ENCODE measurements around the gene TAOK3.
"Not testable (repeated sequence)": the region's sequence is repeated elsewhere in the genome, so short reads cannot be mapped to it uniquely, and the experiment has no call there.

Gene TAOK3

DNA sequence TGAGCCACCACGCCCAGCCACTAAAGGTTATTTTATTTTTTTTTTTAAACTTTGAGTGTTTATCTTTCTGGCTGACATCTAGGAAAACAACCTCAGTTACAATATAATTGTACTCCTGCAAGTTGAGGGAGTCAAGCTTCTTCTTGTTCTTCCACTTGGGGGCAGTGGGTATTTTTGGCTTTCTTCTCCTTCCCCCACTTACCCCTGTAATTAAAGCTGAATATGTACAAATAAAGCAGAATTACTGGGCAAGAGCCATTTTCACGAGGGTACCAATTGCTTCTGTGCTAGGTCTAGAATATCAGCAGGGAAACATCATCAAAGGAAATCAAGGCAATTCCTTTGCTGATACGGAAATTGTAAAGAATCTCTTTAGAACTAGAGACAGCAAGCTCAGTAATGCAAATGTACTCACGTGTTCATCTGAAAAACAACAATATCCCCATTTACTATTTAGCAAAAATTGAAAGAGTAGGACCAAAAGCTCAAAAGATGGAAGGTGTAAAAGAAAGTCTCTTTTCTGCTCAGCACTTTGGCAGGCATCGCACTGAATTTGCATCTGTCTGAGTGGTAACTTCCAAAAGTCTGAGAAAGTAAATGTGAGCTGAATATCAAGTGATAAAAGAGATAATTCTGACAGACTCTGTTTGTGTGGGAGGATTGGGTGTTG is 72.8 kb downstream of the TAOK3 start:
- no peak for DNase-seq (ENCODE audit: low read depth)

DNA sequence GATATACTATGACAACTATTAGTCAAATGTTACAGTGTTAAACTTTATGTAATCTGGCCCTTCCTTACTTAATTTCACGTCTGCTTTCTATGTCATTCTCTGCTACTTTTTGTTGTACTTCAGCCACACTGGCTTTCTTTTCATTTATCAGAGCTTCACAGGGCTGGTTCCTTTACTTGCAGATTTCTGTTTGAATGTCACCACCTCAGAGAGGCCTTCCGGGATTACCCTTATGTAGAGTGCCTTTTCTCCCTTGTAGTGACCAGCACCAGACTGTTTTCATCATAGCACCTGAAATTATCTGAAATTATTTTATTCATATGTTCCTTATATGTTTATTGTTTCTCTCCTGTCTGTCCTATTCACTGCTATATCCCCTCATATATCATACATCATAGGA is 75.4 kb downstream of the TAOK3 start:
- no peak for DNase-seq (ENCODE audit: low read depth)

DNA sequence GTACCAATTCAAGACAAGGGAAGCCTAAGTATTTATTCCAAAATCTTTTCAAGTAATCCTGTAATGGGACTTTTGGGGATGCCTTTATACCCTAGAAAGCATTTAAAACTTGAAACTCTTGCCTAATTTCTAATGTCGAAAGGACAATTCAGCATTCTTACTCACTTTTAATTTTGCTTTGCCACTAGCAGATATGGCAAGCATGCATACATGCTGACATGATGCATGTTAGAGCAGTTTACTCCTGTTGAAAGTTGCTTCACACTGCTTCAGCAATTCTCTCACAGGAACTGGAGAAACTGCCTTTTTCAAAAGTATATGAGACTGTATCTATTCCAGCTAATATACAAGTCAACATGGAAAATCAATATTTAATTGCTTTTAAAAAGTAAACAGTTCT is 79.9 kb downstream of the TAOK3 start:
- no peak for DNase-seq (ENCODE audit: low read depth)

DNA sequence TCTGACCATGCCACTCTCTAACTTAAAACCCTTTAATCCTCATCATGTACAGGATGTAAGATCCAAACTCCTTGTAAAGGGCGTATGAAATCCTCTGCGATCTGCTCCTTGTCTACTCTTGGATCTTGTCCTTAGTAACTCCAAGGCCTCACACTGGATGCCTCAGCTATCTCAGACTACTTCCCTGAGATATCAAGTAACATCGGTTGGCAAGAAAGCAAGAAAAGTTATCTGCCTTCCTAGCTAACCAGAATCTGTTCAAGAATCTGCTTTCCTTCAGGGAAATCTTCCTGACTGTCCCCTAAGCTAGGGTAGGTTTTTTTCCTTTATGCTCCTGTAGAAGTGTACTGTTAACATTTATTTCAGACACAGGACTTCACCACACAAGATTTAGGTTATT is 82.6 kb downstream of the TAOK3 start:
- no peak for DNase-seq (ENCODE audit: low read depth)

DNA sequence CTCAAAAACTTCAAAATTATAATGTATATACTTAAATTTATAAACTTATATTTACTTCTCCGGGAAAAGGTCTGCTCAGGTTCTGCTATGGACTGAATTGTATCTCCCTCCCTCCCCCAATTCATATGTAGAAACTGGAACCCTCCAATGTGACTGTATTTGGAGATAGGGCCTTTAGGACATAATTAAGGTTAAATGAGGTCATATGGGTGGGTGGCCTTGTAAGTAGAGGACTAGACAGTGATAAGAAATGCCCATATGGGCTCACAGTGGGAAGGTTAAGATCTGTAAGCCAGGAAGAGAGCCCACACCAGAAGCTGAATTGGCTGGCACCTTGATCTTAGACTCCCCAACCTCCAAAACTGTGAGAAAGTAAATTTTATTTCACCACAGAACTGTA is 84.5 kb downstream of the TAOK3 start:
- no peak for DNase-seq (ENCODE audit: low read depth)

DNA sequence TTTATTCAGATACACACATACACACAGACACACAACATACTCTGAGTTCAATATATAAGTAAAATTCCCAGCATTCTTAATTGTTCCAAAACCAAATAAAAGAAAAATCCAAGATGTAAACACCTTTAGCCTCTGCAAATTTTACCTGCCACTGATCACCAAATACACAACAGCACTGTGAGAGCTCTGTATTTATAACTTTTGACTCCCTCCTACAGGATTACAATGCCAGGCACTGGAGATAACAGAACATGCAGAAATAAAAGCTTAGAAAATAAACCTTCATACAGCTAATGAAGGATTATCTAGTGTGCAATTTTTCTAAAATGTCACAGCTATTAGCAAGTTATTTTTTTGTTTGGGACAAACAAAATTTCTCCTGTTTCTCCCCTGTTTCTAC is 85.0 kb downstream of the TAOK3 start:
- no peak for DNase-seq (ENCODE audit: low read depth)

DNA sequence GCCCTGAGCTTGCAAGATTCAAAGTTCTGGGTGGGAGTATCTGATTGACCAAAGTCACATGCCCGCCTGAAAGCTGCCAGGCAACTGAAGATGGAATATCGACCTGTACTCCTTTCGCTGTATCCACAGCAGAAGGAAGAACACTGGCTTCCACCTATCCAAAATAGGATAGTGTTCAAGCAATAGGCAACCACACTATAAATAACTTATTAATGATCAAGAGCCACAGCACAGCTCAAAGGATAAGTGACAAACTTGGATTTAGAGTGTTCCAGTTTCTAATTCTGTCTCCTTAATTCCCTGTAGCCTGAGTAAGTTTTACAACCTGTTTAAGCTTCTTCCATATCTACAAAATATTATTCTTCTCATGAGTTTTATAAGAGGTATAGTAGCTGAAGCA is 89.9 kb downstream of the TAOK3 start:
- DNase-seq (ENCODE audit: low read depth): no peak

DNA sequence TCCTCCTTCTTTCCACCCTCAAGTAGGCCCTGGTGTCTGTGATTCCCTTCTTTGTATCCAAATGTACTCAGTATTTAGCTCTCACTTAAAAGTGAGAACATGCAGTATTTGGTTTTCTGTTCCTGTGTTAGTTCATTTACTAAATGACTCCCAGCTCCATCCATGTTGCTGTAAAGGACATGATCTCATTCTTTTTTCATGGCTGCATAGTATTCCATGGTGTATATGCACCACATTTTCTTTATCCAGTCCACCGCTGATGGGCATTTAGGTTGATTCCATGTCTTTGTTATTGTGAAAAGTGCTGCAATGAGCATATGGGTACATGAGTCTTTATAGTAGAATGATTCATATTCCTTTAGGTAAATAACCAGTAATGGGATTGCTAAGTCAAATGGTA is 94.4 kb downstream of the TAOK3 start:
- DNase-seq (ENCODE audit: low read depth): not testable (repeated sequence)

DNA sequence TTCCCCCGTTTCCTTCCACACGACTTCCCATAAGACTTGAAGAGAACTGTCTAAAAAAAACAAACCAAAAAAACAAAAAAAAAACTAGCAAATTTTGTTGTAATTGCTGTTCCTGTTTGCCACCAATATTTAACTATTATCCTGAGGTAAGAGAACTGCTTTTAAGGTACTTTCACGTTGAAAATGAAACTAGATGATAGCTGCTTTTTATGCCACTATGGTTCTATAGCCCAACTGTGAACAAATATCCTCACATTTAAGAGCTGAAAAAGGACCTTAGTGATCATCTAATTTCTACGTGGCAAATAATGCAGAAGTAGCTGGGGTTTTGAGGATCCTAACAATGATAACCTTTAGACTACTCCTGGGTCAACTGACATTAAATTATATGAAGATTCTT is 98.6 kb downstream of the TAOK3 start:
- no peak for DNase-seq (ENCODE audit: low read depth)

DNA sequence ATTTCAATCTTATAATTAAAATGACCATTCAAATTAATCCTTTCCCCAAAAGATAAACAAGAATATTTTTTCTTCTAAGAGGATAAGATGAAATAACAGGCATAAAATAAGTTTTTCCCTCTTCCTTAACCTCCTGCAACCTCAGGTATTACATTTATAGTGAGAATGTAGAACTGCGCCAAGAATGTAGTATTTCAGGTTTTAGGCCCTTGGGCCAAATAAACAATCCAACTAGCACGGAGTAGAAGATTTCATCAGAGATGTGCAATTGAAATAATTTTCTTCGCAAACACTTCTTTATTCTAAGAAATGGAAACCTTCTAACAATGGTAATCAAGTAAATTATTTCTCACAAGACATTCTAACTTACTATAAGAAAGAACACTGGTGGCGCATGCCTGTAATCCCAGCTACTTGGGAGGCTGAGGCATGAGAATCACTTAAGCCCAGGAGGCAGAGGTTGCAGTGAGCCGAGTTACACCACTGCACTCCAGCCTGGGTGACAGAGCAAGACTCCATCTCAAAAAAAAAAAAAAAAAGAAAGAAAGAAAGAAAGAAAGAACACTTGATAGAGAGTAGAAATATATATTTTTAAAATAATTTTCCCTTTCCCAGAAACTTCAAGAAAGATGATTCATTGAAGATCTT is 100.8 kb downstream of the TAOK3 start:
- no peak for DNase-seq (ENCODE audit: low read depth)

DNA sequence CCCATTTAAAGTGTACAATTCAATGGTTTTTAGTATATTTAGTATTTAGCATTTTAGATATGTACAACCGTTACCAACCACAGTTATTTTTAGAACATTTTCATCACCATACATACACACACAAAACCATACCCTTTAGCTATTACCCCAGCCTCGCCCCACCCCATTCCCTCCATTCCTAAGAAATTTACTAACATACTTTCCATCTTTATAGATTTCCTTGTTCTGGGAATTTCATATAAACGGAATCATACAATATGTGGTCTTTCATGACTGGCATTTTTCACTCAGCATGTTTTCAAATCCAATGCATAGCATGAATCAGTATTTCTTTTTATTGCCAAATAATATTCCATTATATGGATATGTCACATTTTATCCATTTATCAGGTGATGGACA is 101.5 kb downstream of the TAOK3 start:
- no peak for DNase-seq (ENCODE audit: low read depth)

DNA sequence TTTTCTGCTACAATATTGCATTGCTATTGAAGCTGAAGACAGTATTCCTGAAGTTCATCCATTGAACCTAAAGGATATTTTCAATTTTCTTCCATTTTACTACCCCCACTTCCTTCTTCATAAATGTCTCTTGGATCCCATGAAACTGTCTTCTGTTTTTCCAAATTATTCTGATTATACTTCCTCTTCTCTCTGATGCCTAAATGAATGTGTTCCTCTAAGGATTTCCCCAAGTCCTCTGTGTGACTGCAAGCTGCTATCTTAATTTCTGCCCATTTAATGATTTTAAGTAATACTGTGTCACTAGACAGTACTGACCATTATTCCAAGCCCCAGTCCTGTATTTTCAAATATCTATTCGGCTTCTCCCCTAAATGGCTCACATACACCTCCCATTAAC is 102.9 kb downstream of the TAOK3 start:
- DNase-seq (ENCODE audit: low read depth): no peak

DNA sequence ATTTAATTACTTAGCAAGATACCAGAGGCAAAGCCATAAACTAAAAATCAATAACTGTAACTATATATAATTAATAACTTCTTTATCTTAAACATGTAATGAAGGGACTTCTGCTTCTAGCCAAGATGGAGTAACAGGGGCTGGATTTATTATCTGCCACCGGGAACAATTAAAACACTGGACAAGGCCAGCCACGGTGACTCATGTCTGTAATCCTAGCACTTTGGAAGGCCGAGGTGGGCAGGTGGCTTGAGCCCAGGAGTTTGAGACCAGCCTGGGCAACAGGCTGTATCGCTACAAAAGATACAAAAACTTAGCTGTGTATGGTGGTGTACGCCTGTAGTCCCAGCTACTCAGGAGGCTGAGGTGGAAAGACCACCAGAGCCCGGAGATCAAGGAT is 113.6 kb downstream of the TAOK3 start:
- no peak for DNase-seq (ENCODE audit: low read depth)

DNA sequence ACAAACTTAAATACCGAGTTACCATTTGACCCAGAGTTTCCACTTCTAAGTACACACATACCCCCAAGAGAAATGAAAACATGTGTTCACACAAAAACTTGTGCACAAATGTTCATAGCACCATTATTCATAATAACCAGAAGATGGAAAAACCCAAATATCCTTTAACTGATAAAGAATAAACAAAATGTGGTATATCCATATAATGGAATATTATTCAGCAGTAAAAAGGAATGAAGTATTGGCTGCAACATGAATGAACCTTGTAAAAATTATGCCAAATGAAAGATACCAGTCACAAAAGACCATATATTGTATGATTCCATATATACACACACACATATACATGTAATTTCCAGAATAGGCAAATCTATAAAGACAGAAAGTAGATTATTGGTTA is 116.4 kb downstream of the TAOK3 start:
- no peak for DNase-seq (ENCODE audit: low read depth)

DNA sequence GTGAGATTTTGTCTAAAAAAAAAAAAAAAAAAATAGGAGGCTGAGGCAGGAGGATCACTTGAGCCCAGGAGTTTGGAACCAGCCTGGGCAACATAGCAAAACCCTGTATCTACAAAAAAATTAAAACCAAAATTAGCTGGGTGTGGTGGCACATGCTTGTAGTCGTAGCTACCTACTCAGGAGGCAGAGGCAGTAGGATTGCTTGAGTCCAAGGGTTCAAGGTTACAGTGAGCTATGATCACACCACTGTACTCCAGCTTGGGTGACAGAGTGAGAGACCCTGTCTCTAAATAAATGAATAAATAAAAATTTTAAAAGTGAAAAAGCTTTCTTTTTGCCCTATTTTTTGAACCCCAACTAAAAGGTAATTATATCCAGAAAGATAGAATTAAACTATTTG is 123.2 kb downstream of the TAOK3 start:
- no peak for DNase-seq (ENCODE audit: low read depth)

DNA sequence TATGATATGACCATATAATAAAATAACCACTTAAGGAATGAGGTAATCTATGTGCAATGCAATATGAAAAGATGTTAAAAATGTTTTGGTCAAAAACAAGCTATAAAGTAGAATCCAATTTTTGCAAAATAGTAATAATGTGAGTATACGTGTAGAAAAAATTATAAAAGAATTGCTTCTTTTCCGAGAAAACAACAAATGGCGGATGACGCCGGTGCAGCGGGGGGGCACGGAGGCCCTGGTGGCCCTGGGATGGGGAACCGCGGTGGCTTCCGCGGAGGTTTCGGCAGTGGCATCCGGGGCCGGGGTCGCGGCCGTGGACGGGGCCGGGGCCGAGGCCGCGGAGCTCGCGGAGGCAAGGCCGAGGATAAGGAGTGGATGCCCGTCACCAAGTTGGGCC is 126.8 kb downstream of the TAOK3 start:
- not testable (repeated sequence) for DNase-seq (ENCODE audit: low read depth)

DNA sequence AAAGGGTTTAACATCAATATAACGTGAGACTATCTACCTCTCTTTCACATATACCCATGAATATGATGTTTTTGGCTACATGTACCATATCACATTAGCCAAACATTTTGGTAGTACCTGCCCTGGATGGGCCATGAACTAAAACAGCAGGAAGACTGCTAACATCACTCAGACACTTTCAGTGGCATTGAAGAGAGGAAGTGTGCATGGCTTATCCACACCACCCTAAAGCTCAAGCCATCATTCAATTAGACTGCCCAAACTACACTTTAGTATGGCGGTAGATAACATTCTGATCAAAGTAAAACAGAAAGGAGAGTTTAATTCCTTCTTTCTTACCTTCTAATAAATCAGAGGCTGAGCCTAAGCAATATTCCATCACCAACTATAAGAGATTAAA is 133.8 kb downstream of the TAOK3 start:
- no peak for DNase-seq (ENCODE audit: low read depth)

DNA sequence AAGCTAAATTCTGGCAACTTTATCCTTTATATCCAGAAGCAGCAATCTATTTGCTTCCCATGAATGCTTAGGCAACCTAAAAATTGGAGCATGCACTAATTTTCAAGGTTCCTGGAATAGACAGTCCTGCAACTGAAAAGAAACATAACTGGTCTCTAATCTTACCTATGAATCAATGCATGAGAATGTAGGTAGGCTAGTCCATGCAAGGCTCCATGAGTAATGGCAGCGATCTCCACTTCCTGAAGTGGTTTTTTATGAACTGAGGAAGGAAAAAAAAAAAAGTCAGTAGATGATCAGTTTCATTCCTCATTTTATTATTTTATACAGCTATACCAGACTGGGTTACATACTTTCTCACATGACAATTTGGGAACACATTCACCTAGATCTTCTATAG is 134.8 kb downstream of the TAOK3 start:
- DNase-seq (ENCODE audit: low read depth): no peak

DNA sequence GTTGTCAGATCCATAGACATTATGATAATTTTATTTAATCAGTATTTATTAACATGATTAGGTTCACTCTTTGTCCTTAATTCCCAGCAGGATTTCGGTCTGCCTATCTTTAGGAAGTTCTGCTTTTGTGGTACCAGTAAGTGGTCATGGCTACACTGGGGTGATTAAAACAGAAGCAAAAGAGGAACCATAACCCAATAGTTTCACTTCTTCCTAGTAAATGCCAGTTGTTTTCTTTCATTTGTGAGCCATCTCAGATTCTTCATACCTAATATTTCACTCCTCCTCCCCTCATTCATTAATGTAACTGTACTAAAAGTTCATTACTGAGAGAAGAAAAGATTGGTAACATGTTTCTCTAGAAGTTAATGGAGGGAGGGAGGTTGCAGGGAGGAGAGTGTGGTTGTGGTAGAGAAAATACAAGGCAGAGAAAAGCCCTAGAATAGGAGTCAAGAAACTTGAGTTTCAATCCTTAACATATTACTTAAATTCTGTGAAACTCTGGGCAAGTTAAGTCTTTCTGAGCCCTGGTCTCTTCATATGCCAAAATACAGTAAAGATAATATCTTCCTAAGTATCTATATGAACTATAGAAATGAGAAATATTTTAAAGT is 135.5 kb downstream of the TAOK3 start:
- DNase-seq (ENCODE audit: low read depth): no peak

DNA sequence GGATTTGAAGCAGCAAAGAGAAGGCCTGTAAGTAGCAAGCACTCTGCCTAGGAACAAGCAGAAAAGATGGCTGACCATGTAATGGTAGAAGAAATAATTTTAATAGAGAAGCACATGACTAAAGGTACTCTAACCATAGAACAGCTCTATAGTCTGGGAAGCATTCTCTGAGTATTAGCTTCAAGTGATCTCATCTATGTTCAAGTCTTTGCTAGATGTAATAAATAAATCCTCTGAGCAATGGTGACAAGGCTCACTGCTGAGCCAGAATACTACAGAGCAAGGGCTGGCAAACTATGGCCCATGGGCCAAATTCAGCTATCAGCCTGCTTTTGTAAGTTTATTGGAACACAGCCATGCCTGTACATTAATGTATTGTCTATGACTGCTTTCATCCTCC is 152.0 kb downstream of the TAOK3 start:
- no peak for DNase-seq (ENCODE audit: low read depth)

DNA sequence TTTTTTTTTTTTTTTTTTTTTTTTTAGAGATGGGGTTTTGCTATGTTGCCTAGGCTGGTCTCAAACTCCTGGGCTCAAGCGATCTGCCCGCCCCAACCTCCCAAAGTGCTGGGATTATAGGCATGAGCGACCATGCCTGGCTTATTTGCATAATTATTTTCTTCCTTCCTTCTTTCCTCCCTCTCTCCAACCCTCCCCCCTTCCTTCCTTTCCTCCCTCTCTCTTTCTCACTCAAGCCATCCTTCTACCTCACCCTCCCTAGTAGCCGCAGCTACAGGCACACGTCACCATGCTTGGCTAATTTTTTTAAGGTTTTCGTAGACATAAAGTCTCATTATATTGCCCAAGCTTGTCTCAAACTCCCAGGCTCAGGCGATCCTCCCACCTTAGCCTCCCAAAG is 152.9 kb downstream of the TAOK3 start:
- DNase-seq (ENCODE audit: low read depth): no peak

DNA sequence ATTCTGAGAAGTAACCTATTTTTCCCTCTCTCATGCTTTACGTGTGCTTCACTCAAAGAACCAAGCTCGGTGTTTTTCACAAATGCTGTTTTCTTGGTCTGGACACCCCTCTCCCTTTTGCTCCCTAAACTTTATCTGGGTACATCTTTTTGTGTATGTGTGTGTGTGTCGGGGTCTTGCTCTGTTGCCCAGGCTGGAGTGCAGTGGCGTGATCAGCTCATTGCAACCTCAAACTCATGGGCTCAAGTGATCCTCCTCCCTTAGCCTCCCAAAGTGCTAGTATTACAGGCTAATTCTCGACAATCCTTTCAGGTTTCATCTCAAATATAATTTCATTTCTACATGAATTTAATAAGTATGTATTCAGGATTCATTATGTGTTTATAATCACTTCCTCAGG is 153.6 kb downstream of the TAOK3 start:
- no peak for DNase-seq (ENCODE audit: low read depth)

DNA sequence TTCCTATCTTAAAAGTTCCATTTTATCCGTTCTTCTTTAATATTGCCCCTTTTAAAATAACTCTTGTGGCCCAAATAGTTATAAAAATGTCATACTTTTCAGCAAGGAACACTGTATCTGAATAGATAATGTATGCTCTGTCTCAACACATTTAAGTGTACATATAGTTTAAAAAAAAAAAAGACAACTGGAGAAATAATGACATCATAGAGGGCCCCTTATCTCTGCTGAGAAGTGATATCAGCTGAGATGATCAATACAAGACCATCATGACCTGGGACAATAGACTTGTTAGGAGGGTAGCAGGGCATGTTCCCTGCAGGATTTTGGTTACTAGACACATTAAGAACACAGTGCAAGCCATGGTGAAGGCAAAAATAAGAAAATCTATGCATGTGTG is 159.3 kb downstream of the TAOK3 start:
- DNase-seq (ENCODE audit: low read depth): no peak

DNA sequence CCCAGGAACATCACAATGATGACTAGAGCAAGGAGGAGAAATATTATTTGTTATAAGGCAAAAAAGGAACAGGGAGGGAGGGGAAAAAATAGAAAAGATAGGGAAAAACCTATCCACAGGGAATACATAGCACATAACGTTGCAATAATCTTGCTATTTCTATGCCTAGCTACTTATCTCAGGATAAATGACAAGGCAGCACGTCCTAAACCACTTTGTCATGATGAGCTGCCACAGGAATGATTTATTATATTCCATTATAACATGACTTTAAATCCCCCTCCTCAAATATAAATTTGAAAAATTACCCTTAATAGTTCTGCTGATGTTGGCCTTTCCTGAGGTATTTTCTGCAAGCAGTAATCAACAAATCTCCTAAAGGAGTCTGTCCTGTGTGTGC is 160.1 kb downstream of the TAOK3 start:
- DNase-seq (ENCODE audit: low read depth): no peak
